Effector CD4-positive, alpha-beta T cell (primary cell): Measurements from ENCODE around the gene KDM4B.

Source experiments
- DNase-seq: peaks from one replicate; pipeline ENCODE4 v3.0.0-alpha.2; 2020

Gene KDM4B

DNA sequence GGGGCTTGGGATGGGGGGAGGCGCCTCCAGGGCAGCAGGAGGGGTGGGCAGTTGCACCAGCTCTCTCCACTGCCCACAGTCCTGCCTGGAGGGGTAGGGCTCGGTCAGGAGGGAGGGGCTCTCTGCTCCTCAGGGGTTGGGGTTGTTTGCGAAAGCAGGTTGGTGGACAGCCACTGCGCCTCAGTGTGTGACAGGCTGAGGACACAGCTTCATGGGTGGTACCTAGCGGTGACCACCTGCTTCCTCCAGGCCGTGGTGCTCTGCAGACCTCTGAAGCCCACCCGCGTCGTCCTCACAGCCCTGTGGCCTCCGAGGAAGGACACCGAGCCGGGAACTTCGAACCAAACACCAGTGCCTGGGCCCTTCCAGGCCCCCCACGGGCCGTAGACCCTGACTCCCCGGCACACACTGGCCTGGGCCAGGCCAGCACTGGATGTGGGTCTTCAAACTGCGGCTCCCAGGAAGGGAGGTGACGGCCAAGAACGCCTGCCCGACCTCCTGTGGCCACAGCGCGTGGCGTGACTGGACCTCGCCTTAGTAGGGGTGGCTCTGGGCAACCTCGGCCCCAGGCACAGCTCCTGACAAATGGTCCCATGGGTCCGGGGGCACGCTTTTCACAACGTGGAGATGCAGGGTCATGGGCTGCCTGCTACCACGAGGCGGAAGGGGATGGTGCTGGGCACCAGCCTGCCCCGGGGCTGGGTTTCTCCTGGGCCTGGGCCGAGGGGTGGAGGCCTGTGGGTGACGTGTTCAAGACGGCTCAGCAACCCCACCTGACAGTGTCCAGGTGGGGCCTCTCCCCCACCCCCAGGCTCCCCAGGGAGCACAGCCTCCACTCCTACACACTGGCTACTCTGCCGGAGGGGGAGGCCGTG lies 173.2 kb downstream of the KDM4B start:
- no peak for DNase-seq

DNA sequence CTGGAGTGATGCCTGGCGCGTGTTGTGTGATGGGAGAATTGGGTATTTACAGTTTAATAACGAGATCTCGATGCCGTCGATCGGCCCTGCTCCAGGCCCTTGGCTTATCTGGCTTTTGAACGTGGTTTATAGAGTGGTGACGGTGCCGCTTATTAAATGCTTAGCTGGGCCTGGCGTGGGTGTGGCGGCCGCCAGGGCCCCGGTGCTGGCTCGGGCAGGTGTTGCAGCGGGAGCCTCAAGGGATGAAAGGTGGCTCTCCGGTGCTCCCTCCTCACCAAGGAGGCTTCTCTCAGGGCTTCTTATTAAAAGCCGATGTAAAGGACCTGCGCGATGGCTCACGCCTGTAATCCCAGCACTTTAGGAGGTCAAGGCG lies 173.8 kb downstream of the KDM4B start:
- no peak for DNase-seq

DNA sequence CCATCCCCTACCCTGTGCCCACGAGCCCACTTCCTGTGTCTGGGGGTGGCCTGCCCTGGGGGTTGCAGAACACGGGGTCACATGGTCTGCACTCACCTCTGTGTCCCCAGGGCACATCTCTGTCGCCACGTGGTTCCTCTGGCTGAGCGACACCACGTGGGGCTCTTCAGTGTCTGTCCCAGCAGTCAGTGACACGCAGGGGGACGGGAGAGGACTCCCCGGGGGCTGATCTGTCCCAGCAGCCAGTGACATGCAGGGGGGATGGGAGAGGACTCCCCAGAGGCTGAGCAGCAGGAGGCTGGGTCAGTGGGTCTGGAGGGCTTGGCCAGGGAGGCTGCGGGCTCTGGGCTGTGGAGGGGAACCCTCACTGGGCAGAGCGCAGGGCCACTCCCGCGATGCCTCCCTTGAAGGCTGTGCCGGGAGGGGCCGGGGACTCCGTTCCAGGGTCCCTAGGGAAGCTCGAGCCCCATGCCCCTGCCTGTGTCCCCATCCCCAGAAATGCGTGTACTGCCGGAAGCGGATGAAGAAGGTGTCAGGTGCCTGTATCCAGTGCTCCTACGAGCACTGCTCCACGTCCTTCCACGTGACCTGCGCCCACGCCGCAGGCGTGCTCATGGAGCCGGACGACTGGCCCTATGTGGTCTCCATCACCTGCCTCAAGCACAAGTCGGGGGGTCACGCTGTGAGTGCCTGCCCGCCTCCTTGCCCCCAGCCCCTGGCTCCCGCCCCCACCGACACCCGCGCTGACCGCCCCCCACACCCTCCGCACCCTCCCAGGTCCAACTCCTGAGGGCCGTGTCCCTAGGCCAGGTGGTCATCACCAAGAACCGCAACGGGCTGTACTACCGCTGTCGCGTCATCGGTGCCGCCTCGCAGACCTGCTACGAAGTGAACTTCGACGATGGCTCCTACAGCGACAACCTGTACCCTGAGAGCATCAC lies 174.8 kb downstream of the KDM4B start:
- no peak for DNase-seq

DNA sequence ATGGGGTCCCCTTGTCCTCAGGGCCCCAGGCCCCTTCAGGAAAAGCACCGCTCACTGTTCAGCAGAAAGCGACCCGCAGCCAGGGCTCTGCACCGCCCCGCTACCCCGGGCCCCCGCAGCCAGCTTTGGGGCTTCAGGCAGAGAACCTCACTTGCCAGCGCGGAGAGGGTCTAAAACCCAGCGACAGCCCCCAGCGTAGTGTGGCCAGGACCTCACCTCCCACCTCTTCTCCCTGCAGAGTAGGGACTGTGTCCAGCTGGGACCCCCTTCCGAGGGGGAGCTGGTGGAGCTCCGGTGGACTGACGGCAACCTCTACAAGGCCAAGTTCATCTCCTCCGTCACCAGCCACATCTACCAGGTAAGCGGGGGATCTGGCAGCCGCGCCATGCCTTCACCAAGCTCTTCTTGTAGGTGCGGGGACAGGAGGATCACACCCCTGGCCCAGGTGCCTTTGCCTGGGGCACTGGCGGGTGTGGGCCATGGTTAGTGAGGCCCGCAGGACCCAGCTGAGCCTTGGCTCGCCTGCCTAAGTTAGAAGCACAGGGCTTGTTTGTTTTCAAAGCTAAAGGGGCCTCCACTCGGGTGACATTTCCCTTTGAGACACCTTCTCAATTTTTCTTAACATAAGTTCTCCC lies 175.7 kb downstream of the KDM4B start:
- no peak for DNase-seq

DNA sequence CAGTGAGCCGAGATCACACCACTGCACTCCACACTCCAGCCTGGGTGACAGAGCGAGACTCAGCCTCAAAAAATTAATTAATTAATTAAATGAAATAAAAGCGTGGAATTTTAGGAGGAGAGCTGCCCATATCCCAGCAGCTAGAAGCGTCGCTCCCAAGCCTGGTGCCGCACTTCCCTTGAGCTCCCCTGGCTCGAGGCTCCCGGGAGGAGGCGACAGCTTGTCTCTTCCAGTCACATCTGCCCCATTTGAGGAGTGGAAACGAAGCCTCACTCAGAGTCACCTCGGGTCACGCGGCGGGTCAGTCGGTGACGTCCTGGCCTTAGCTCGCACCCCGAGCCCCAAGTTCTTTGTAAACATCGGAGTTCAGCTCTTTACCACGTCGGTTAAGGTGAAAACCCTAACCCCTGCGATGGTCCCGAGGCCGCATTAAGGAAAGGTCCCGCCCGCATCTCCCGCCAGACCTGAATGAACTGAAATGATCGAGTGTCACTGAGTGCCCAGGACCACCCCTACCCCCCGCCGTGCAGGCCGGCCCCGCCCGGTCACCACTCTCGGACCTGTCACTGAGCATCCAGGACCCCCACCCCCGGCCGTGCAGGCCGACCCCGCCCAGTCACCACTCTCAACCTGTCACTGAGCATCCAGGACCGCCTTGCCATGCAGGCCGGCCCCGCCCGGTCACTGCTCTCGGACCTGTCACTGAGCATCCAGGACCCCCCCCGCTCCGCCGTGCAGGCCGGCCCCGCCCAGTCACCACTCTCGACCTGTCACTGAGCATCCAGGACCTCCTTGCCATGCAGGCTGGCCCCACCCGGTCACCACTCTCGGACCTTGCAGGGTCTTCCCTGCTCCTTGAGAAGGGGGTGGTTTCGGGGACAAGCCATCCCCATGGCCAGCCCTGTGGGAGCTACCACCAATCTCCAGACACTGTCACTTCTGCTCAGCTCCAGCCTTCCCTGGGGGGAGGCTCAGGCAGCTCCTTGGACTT lies 176.9 kb downstream of the KDM4B start:
- no peak for DNase-seq

DNA sequence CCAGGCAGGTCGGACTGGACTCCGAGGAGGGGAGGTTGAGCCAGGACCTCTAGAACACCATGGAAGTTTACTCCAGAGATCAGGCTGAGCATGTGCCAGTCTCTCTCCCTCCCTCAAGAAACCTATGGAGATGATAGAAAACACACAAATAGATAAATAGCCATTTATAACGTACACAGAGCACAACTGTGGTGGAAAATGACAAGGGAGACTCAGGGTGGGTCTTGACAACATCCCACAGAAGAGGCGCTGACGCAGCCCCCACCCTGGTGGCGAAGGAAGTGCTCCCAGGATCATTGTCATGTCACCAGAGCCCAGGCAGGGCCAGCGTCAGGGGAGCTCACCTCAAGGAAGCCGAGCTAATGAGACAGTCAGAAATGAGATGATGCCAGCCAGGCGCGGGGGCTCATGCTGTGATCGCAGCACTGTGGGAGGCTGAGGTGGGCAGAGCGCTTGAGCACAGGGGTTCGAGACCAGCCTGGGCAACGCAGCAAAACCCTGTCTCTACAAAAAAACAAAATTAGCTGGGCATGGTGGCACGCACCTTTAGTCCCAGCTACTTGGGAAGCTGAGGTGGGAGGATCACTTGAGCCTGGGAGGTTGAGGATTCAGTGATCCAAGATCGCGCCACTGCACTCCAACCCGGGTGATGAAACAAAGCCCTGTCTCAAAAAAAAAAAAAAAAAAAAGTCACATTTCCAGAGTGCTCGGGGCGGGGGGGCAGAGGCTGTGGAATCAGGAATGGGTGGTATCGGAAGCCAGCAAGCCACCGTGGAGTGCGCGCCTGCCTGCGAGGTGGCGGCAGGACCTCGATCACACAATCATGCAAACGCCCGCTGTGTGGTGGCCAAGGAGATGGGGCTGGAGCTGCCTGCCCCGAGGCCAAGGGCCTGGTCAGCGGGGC lies 178.4 kb downstream of the KDM4B start:
- DNase-seq, result no peak

GRCh38 chr19:5147978-5148793 lies 179.3 kb downstream of the KDM4B start:
- DNase-seq, result no peak

DNA sequence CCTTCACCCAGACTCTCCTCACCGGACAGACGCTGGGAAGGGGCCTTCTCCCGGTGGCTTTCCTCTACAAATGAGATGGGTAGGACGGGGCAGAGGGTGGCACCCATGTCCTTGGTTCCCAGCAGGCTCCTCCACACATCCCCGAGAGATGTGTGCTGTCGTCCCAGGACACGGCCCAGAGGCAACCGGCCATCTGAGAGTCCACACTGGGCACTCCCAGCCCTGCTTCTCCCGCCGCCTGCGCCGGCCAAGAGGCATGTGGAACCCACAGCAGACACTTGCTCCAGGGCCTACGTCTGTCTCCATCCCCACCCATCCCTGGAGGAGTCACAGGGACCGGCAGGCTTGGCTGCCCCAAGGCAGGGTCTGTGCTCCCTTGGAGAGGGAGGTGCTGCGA lies 179.9 kb downstream of the KDM4B start:
- no peak for DNase-seq

DNA sequence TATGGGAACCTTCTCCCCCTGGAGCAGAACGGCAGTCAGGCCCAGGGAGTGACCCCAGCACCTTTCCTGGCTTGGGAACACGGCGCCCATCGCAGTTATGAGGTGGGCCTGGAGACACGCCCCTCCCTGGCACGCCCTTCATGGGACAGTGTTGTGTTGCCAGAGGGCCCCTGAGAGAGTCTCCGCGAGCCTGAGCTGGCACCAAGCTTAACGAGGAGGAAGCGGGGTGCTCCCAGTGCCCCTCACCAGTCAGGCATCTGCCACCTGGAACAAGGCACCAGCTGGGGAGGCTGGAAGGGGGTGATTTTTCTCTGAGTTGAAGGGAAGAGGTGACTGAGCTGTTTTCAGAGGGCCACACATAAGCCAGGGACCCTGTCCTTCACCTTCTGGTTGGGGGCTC lies 180.6 kb downstream of the KDM4B start:
- no peak for DNase-seq

DNA sequence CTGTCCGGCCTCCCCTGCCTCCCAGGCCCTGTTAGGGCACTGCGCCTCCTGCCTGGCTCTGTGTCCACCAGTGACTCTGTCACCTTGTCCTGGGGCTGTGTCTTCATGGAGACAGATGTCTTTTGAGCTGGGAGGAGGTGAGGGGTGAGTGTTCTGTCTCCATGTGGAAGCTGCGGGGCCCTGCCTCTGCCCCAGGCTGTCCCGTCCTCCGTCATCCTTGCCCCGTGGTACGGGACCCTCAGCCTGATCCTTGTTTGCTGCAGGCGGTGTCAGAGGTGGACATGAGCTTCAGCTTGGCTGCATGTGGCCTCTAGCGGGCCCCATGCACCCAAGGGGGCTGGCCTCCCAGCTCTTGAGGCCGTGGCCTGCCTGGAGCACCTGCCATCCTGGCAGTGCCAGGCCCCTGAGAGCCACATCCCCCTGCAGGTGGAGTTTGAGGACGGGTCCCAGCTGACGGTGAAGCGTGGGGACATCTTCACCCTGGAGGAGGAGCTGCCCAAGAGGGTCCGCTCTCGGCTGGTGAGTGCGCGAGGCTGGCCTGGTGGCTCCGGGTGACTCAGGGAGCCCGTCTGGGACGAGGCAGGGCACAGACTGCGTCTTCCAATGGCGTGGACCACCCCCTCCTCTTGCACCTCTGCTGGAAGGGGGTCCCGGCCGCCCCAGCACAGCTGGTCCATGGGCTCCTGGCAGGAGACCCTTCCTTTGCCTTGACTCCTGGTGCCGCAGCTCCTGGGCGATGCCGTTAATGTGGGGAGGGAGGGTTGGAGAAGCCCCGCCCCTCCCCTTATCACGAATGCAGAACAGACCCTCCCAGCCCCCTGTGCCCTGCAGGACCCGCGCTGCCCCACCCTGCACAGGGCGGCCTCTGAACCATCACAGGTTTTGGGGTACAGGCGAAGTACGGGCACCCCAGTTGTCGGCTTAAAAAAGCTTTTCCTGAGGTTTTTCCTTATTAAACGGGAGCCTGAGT lies 181.3 kb downstream of the KDM4B start:
- DNase-seq, result no peak

GRCh38 chr19:5150902-5151741 lies 182.2 kb downstream of the KDM4B start:
- no peak for DNase-seq

- no peak for DNase-seq
Measured at GRCh38 chr19:5152013-5152763, 183.3 kb downstream of the KDM4B start.

DNA sequence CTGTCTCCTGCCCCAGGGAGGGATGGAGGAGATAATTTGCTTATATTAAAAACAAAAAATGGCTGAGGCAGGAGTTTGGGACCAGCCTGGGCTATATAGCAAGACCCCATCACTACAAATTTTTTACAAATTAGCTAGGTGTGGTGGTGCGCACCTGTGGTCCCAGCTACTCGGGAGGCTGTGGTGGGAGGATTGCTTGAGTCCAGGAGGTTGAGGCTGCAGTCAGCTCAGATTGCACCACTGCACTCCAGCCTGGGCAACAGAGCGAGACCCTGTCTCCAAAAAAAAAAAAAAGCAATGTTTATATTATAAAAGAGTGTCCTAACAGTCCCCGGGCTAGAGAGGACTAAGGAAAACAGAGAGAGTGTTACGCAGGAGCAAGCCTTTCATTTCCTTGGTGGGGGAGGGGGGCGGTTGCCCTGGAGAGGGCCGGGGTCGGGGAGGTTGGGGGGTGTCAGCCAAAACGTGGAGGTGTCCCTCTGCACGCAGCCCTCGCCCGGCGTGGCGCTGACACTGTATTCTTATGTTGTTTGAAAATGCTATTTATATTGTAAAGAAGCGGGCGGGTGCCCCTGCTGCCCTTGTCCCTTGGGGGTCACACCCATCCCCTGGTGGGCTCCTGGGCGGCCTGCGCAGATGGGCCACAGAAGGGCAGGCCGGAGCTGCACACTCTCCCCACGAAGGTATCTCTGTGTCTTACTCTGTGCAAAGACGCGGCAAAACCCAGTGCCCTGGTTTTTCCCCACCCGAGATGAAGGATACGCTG lies 184.0 kb downstream of the KDM4B start:
- no peak for DNase-seq

- DNase-seq, result no peak
Measured at GRCh38 chr19:5153601-5154128, 184.8 kb downstream of the KDM4B start.

GRCh38 chr19:5154129-5154798 lies 185.4 kb downstream of the KDM4B start:
- no peak for DNase-seq
